ENCODE results near the gene MEFV. TPM values are rescaled to one million over a fixed set of nuclear protein-coding genes. Genes with fewer than 3 reads are reported as not detected.
"Not testable (repeated sequence)": the region's sequence is repeated elsewhere in the genome, so short reads cannot be mapped to it uniquely, and the experiment has no call there.

MEFV gene
- total RNA-seq, 1 experiment from 2014 or later = 0.34 TPM

DNA sequence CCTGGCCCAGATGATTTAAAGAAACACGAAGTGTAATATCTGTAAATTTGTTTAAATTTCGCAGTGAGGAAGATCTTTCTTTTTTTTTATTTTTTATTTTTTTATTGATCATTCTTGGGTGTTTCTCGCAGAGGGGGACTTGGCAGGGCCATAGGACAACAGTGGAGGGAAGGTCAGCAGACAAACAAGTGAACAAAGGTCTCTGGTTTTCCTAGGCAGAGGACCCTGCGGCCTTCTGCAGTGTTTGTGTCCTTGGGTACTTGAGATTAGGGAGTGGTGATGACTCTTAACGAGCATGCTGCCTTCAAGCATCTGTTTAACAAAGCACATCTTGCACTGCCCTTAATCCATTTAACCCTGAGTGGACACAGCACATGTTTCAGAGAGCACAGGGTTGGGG is 14.3 kb upstream of the MEFV start:
- not testable (repeated sequence) for DNase-seq (ENCODE audit: low read depth)

DNA sequence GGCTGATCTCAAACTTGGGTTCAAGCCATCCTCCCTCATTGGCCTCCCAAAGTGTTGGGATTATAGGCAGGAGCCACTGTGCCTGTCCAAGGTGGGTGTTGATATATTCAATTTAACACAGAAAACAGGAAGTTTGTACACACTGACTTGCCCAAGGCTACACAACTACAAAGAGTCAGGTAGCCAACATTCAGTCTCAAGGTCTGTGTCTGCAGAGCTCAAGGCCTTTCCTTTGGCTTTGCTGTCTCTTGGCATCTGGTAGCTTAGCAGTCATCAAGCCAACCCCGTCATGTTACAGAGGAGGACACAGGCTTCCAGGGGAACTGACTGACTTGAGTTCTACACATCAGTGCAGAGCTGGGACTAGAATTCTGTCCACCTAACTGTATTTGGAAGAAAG is 11.9 kb upstream of the MEFV start:
- DNase-seq (ENCODE audit: low read depth) = no peak

DNA sequence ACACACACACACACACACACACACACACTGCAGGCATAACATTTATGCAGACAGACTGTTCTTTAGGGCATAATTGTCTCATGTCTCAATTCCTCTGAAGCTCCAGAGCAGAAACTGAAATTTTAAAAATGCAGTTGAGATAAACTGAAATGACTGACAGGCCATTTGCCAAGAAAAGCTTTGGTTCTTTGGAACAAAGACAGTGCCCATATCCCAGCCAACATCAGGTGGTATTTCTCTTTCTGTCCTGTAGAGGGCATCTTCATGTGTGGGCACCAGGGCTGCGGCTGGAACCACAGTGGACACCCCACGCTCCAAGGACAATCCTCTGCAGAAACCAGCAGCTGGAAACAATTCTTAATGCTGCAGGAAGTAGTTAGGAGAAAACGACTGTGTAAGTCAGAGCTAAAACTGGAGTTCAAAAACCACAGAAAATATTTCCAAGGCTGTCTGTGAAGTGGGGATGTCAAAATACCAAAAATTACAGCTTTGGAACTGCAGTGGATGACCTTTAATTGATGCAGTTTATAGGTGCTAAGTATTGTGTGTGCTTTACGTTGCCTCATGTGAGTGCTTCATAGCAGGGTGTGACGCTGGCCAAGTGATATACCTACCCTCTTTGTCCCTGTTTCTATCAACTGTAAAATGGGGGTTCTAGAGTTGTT is 10.6 kb upstream of the MEFV start:
- peak; percentile 29 for DNase-seq (ENCODE audit: low read depth)

DNA sequence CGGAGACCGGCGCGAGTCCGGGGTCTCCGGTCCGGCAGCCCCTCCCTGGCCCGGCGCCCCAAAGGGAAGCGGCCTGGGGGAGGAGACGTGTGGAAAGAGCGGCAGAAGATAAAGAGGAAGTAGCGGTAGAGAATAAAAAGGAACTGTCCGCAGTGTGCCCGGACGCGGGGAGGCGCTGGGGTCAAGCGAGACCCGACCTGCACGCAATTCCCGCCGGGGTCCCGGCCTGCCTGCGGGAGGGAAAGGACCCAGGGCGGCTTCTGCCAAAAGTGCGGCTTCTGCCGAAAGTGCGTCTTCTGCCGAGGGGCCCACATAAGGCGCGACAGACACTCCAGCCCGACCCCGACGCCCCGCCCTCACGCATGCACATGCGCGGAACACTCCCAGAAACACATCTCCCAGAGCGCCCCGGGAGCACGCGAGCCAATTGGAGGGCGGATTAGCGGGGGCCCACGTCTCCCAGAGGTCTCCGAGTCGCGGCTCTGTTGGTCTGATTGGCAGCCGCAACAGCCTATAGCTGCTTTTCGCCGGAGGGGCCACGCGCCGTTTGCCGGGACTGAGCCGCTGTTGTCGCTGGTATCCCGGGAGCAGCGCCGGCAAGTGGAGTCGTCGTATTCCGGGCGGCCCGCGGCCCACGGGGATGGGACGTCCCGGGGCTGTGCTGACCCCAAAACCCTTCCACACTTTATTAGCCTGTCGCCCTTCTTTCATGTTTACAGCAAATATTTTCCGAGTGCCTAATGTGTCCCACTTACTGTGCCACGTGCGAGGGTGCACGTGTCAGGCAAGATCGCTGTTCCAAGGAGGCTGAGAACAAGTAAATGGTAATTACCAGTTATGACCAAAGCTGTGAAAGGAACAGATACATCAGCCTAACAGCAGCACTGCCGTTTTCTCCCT is 8.0 kb upstream of the MEFV start:
- DNase-seq (ENCODE audit: low read depth) = peak; percentile 98

DNA sequence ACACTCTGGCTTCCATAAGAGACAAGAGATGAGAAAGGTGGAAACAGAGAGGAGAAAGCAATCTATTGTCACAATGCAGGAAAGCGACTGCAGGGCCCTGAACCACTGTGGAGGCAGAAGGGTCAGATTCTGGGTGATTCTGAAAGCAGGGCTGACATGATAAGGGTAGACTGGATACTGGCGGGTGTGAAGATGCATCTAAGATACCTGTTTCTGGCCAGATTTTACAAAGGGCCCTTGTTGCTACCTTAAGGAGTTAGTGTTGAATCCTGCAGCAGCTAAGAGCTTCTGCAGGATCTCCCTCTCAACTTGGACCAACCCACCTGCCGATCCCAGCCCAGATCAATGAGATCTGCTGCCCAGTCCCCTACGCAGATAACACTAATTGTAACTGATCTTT is 6.1 kb upstream of the MEFV start:
- DNase-seq (ENCODE audit: low read depth) = no peak

DNA sequence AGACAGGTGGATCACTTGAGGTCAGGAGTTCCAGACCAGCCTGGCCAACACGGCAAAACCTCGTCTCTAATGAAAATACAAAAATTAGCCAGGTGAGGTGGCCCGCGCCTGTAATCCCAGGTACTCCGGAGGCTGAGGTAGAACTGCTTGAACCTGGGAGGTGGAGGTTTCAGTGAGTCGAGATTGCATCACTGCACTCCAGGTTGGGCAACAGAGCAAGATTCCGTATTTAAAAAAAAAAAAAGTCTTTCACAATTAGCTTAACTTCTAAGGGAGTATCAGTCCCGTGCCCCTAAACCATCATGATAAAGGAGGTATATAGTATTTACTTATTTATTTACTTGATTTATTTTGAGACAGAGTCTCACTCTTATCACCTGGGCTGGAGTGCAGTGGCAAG is 3.4 kb upstream of the MEFV start:
- DNase-seq (ENCODE audit: low read depth) = no peak

DNA sequence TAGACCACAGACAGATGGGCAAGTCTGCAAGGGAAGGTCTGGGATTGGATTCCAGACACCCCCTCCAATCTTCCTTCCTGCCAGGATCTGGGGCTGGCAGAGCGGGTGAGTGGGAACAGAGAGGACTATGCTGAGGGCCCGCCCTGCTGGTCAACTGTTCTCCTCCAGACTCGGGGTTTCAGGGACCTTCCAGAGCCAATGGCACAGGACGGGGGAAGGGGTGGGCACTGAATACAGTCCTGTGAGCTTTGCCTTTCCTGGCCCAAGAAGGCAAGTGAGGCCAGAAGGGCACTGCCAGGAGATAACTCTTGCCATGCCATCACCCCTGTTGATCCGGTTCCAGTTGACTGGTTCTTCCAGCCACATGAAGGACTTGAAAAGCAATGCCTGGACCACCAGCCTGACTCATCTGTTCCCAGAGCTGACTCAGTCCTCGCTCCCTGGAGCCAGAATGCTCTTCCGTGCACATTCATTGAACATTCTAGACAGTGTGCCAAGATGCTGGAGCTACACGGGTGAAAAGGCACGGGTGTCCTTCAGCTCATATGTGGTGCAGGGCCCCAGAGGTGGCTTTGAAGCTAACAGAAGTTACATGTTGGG is 533 bp upstream of the MEFV start:
- DNase-seq (ENCODE audit: low read depth) = peak; percentile 82

DNA sequence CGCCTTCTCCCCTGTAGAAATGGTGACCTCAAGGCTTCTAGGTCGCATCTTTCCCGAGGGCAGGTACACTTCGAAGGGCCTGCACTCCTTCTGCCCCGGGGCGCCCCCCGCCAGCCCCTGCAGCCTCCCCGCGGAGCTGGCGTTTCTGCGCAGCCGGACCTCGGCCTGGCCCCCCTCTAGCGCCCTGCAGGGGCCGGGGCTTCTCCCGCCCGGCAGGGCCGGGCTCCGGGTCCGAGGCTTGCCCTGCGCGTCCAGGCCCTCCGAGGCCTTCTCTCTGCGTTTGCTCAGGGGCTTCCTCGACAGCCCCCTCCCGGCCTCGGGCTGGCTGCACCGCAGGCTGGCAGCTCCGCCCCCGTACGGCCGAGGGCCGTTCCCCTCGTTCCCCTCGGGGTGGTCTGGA is 2.1 kb downstream of the MEFV start:
- DNase-seq (ENCODE audit: low read depth) = no peak

DNA sequence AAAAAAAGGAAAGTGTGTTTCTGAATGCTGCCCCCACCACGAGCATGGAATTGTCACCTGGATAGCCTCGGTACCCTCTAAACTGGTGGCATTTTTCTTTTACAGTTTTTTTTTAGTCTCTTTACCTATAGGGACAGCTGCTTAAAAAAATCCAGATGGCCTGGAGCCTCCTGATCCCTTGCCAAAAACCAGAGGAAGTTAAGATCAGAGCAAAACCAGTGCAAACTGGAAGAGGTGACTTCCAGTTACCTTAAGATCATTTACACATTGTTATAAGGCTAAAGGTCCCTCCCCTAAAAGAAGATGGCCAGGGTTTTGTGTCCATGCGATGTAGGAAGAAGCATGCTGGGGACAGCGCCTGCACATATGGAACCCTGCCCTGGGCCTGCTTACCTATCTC is 3.5 kb downstream of the MEFV start:
- DNase-seq (ENCODE audit: low read depth) = no peak

DNA sequence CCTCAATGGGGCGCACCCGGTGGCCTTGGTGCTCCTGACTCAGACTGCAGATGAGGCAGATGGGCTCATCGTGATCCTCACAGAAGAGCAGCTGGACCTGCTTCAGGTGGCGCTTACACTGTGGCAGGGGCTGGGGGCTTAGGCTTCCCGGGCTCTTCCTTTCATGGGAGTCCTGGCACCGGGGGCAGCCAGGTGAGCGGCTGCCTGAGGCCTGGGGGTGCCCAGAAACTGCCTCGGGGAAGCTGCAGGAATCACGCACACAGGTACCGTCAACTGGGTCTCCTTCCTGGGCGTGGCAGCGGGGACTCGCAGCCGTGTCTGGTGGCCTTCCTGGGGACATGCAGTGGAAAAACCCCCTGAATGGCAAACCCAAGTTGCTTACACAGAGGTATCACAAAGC is 7.0 kb downstream of the MEFV start:
- DNase-seq (ENCODE audit: low read depth) = no peak

DNA sequence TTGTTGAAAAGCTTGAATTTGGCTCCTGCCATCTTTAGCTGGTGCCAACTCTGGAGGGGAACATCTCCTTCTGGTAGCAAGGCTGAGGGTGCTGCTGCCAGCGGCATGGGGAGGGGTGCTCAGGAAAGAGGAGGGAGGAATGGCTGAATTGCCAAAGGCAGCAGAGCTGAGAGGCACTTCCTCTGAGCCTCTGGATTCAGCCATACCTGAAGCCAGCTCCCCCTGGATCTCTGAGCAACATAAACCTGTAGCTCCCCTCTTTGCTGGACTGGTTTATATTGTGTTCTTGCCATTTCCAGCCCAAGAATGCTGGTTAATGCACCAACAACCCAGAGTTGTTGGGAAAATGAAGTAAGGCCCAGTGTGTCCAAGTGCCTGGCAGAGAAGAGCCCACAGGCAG is 7.4 kb downstream of the MEFV start:
- DNase-seq (ENCODE audit: low read depth) = no peak

DNA sequence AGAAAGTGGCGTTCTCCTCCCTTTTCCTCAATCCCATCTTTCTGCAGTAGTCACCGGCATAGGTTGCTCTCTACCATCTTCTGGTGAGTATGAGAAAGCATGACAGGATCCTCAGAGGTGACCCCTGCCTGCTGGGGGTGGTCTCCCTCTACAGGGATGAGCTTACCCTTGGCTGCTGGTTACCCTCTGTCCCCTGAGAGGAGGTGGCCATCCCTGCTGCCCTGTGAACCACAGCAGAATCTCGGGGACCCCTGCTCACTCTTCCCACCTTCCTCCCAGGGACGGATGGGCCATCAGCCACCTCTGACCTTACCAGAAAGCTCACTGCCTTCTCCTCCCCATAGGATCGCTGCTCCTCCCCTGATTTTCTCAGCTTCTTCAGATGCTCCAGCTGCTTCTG is 7.8 kb downstream of the MEFV start:
- no peak for DNase-seq (ENCODE audit: low read depth)

DNA sequence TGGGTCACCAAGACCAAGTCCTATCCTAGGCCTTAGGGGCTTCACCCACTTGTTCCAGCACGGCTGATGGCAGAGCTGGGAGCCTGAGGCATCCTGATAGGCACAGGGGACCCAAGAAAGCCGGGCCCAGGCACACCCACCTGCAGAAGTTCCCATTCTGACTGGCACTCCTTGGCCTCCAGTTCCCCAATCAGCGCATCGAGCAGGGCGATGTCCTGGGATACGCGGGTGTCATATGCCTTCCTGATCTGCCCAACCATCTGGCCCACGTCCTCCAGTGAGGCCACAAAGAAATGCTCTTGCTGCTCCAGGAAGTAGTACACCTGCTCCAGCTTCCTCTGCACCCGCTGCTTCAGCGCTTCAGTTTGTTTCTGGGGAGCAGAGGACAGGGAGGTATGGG is 9.6 kb downstream of the MEFV start:
- DNase-seq (ENCODE audit: low read depth) = no peak

DNA sequence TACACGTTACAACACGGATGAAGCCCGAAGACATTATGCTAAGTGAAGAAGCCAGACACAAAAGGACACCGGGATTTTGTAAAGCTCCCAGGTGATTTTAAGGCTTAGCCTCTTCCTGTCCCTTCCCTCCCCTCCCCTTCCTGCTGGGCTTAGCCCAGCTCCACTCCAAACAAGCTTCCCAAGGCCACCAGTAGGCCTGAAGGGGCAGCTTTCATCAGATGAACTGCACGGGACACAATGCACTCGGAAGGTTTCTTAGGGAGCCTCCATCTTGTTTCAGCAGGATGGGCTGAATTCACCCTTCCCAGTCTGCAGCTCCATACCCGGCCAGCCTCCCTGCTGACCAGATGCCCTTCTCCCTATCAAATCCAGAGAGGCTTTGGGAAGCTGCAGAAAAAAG is 10.4 kb downstream of the MEFV start:
- DNase-seq (ENCODE audit: low read depth) = no peak

DNA sequence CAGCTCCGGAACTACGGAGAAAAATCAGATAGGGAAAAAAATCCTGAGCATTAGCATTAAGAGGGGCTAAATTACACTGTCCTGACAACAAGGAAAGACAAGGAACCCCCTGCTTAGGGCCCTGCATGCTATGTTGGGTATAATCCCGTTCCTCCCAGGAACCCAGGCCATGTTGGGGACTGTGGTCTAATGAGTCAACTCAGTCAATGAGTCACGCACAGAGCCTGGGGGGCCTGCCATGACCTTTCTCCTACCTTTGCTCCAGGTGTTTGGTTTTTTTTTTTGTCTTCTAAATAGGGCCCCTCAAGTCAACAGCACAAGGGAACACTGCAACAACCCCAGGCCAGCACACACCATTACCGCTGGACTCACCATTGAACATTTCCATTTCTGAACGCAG is 12.6 kb downstream of the MEFV start:
- DNase-seq (ENCODE audit: low read depth) = peak; percentile 41

DNA sequence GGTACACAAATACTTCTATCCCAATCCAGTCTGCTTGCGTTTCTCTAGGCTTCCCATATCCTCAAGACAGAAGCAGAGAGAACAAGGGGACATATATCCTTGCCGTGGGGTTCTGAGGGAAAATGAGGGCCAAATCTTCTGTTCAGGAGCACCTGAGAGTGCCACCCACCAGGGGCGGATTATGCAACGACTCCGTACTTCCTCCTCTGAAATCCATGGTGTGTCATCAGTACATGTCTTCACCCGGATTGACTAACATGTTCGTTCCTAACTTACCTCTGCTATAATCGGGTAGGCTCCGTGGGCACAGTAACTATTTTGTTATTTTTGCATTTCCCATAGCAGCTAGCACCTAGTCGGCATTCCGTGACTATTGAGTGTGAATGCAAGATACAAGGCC is 13.7 kb downstream of the MEFV start:
- no peak for DNase-seq (ENCODE audit: low read depth)

DNA sequence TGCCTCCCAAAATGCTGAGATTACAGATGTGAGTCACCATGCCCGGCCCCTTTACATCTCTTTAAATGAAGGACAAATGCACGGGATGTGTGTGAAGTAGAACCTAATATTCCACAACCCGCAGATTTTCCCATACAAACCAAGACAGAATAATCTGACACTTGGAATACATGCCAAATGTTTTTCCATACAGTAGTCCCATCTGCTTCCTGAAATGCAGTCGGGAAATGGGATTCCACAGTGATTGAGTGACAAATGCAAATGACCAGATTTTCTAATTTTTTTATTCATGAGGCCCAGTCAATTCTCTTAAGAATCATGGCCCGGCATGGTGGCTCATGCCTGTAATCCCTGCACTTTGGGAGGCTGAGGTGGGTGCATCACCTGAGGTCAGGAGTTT is 14.7 kb downstream of the MEFV start:
- DNase-seq (ENCODE audit: low read depth) = no peak

DNA sequence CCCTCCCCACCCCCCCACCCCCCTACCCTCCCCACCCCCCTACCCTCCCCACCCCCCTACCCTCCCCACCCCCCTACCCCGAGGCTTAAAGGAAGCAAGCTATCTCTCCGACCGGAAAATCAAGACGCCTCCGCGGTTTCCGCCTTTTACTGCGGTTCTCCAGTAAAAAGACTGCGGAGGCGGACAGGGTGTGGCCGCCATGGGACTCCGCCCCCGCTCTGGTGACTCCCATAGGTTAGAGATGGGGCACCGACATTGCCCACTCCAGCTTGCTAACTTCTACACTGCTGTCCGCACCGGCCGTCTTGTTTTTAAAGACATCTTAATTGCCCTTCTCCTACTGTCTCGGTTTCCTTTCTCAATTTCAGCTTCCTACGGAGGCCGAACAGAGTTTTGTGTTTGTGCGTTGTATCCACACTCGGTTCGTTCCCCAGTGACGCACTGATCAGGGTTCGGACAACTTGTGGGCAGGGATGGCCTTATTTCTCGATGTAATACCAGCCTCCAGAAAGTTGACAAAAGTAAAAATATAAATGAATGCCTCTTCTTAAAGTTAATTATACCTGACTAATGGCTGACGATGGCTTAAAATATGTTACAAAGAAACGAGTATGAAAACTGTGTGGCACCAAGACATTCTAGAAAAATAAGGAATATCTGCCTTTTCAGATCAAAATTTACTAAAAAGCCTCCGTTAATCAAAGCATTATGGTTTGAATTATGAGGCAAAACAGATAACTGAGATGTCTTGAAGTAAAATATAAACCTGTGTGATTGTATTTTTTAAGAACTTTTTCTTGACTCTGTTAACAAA is 20.4 kb downstream of the MEFV start:
- DNase-seq (ENCODE audit: low read depth) = no peak

DNA sequence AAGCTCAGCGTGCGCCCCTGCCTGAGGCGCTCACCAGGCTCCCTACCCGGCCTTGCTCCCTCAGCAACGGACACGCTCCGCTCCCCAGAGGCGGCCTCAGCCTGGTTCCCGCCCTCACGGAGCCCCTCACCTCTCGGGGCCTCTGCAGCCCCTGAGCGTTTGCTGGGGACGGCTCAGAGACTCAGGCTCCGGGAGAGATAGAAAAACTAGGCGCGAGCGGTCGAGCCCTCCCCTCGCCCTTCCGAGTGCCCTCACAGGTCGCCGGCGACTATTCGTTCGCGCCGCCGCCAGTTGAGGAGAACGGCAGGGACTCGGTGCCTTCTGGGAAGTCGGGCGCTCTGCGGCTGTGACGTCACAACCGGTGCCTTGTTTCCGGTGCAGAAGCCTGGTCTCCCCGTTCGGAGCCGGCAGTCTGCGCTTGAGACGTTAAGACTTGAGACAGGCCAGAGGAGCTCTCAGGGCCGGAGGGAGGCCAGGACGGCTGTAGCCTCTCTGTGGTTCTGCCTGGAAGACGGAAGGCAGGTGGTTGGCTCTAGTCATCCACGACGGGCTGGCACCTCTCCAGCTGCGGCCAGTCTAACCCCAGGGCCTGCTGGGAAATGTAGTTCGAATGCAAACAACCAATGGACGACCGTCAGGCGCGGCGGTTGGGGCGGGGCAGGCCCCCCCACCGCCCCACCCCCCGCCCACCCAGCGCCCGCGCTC is 21.4 kb downstream of the MEFV start, which contains the start of gene ZNF200:
ZNF200 (minus strand) TSS at position 302 of the 705 bp plus-strand sequence. CDS start 1,403 bp downstream, outside the sequence.
- DNase-seq (ENCODE audit: low read depth) = peak; percentile 97

DNA sequence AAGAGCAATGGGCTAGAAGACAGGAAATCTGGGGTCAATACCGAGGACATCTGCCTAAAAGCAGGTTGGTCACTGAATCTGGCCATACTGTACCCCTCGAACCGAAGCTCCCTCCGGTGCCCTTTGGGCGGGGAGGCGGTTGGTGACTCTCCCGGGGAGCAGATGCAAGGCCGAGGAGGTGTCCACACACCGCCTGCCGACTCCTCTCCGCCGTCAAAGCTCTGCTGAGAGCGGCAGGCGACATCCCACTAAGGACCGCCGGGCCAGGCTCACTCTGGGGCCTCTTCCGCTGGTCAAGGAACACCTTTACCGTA is 21.9 kb downstream of the MEFV start:
- no peak for DNase-seq (ENCODE audit: low read depth)

DNA sequence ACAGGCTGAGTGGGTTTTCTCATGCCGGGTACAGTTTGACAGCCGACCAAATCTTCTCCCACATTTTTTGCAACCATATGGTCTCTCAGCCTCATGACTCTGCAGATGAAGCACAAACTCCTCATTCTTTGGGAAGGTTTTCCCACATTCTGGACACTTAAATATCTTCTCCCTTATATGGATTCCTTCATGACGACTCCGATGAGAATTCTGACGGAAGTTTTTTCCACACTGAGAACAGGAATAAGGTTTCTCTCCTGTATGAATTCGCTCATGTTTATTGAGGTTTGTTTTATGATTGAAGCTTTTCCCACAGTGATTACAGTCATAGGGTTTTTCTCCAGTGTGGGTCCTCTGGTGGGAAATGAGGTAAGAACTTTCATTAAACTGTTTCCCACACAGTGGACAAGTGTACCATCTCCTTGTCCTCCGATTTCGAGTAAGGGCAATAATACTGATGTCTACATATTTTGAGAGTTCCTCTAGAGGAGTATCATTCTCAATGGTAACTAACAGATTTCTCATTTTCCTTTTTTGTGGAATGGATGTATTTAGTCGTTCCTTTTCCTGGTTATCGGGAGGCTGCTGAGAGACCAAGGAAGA is 32.4 kb downstream of the MEFV start:
- DNase-seq (ENCODE audit: low read depth) = no peak
